ENCODE data around the gene FLCN.

FLCN gene

GRCh38 chr17:17206124-17206912, 30.6 kb downstream of the FLCN start, which contains the start of gene PLD6:
PLD6 (minus strand) TSS chr17:17206333; CDS start chr17:17206286, 47 bp downstream.
- Histone ChIP-seq H3K4me1 (ENCODE audit: control insufficient read depth in 1 of 2, insufficient read depth in 1 of 2, low read depth in 1 of 2, low read length in 1 of 2) (peaks cover 25 to 34% of the 10 kb centered on the region in 2 experiments), H3K27me3 (no peaks in the 10 kb centered on the region), H3K27ac (peak within 1 kb of the TSS; percentile 68), H3K9me3 (no peaks in the 10 kb centered on the region), H3K4me3 (ENCODE audit: low read depth in 1 of 2, low read length in 1 of 2) (peak within 1 kb of the TSS; percentile 62 to 78), H3K36me3 (peaks cover 23% of the 10 kb centered on the region)
- no peak for TF ChIP-seq CTCF (IDR thresholded peaks at IDR 0.05)

- peak overlapping the region; percentile 68 for H3K27ac ChIP-seq
- H3K4me3 ChIP-seq (ENCODE audit: low read depth in 1 of 2, low read length in 1 of 2), result peak overlapping the region; percentile 62 to 78
- H3K27me3 ChIP-seq, result no peaks in the 10 kb centered on the region
- peaks cover 25 to 34% of the 10 kb centered on the region in 2 experiments for H3K4me1 ChIP-seq (ENCODE audit: control insufficient read depth in 1 of 2, insufficient read depth in 1 of 2, low read depth in 1 of 2, low read length in 1 of 2)
- H3K36me3 ChIP-seq, result peaks cover 23% of the 10 kb centered on the region
- no peaks in the 10 kb centered on the region for H3K9me3 ChIP-seq
- no peak for TF ChIP-seq CTCF (IDR thresholded peaks at IDR 0.05)
These were observed 31.4 kb downstream of the FLCN start for GRCh38 chr17:17205368-17206123.

- H3K36me3 ChIP-seq, result peaks cover 22% of the 10 kb centered on the region
- H3K9me3 ChIP-seq, result no peaks in the 10 kb centered on the region
- no peak for TF ChIP-seq CTCF (IDR thresholded peaks at IDR 0.05)
- H3K27me3 ChIP-seq, result no peaks in the 10 kb centered on the region
- H3K4me3 ChIP-seq (ENCODE audit: low read depth in 1 of 2, low read length in 1 of 2), result peak overlapping the region; percentile 62 to 78
- peaks cover 25 to 34% of the 10 kb centered on the region in 2 experiments for H3K4me1 ChIP-seq (ENCODE audit: control insufficient read depth in 1 of 2, insufficient read depth in 1 of 2, low read depth in 1 of 2, low read length in 1 of 2)
- H3K27ac ChIP-seq, result peak overlapping the region; percentile 68
These were observed 32.2 kb downstream of the FLCN start for GRCh38 chr17:17204635-17205231.

GRCh38 chr17:17204041-17204591, 32.9 kb downstream of the FLCN start:
- no peaks in the 10 kb centered on the region for H3K9me3 ChIP-seq
- TF ChIP-seq CTCF (IDR thresholded peaks at IDR 0.05), result no peak
- peak overlapping the region; percentile 41 for H3K27ac ChIP-seq
- H3K4me1 ChIP-seq (ENCODE audit: control insufficient read depth in 1 of 2, insufficient read depth in 1 of 2, low read depth in 1 of 2, low read length in 1 of 2), result peaks cover 25 to 34% of the 10 kb centered on the region in 2 experiments
- peak overlapping the region; percentile 1 to 78 for H3K4me3 ChIP-seq (ENCODE audit: low read depth in 1 of 2, low read length in 1 of 2)
- peaks cover 22% of the 10 kb centered on the region for H3K36me3 ChIP-seq
- no peaks in the 10 kb centered on the region for H3K27me3 ChIP-seq

GRCh38 chr17:17203173-17203730, 33.7 kb downstream of the FLCN start:
- H3K9me3 ChIP-seq, result no peaks in the 10 kb centered on the region
- peaks cover 22% of the 10 kb centered on the region for H3K36me3 ChIP-seq
- no peak overlapping the region for H3K27ac ChIP-seq
- no peak for TF ChIP-seq CTCF (IDR thresholded peaks at IDR 0.05)
- no peak overlapping the region for H3K4me3 ChIP-seq (ENCODE audit: low read depth in 1 of 2, low read length in 1 of 2)
- no peaks in the 10 kb centered on the region for H3K27me3 ChIP-seq
- H3K4me1 ChIP-seq (ENCODE audit: control insufficient read depth in 1 of 2, insufficient read depth in 1 of 2, low read depth in 1 of 2, low read length in 1 of 2), result peaks cover 25 to 34% of the 10 kb centered on the region in 2 experiments
